Measurements from ENCODE around the gene ARL1.
"Not testable (repeated sequence)": the region's sequence is repeated elsewhere in the genome, so short reads cannot be mapped to it uniquely, and the experiment has no call there.

The ARL1 gene

GRCh38 chr12:101407436-101408345 lies at the start of gene ARL1:
ARL1 (minus strand) TSS chr12:101407772; CDS start chr12:101407645, 127 bp downstream.
- H3K4me1 Mint-ChIP-seq (ENCODE audit: low read depth), result peaks cover 18% of the 10 kb centered on the region
- intact Hi-C loops (cut with micrococcal nuclease), result loop anchor here (2.0 to 5.0 kb wide), 4 partner anchors 125 to 423 kb away; partner anchors contain the start of genes CHPT1, GNPTAB and UTP20
- peaks cover 19% of the 10 kb centered on the region for H3K36me3 Mint-ChIP-seq (ENCODE audit: low read depth)
- H3K4me3 Mint-ChIP-seq, result peak within 1 kb of the TSS; percentile 97
- no peaks in the 10 kb centered on the region for H3K27me3 Mint-ChIP-seq
- peak within 1 kb of the TSS; percentile 93 for H3K27ac Mint-ChIP-seq
- no peaks in the 10 kb centered on the region for H3K9me3 Mint-ChIP-seq

- Mint-ChIP-seq H3K4me1 (ENCODE audit: low read depth) (peaks cover 20% of the 10 kb centered on the region), H3K27me3 (peaks cover 4% of the 10 kb centered on the region), H3K27ac (no peak overlapping the region), H3K36me3 (ENCODE audit: low read depth) (peaks cover 6% of the 10 kb centered on the region), H3K4me3 (no peak overlapping the region), H3K9me3 (peaks cover 16% of the 10 kb centered on the region)
- intact Hi-C loops (cut with micrococcal nuclease), result no loop called here
Observed at GRCh38 chr12:101455685-101456084, 48.1 kb upstream of the ARL1 start.

GRCh38 chr12:101441461-101442224 lies 34.1 kb upstream of the ARL1 start:
- intact Hi-C loops (cut with micrococcal nuclease), result no loop called here
- Mint-ChIP-seq H3K27ac (peak overlapping the region; percentile 77), H3K4me3 (peak overlapping the region; percentile 7), H3K9me3 (no peaks in the 10 kb centered on the region), H3K4me1 (ENCODE audit: low read depth) (peaks cover 34% of the 10 kb centered on the region), H3K27me3 (no peaks in the 10 kb centered on the region), H3K36me3 (ENCODE audit: low read depth) (no peaks in the 10 kb centered on the region)

GRCh38 chr12:101439236-101439635 lies 31.7 kb upstream of the ARL1 start:
- H3K9me3 Mint-ChIP-seq, result no peaks in the 10 kb centered on the region
- H3K36me3 Mint-ChIP-seq (ENCODE audit: low read depth), result no peaks in the 10 kb centered on the region
- peak overlapping the region; percentile 77 for H3K27ac Mint-ChIP-seq
- no peaks in the 10 kb centered on the region for H3K27me3 Mint-ChIP-seq
- intact Hi-C loops (cut with micrococcal nuclease), result no loop called here
- no peak overlapping the region for H3K4me3 Mint-ChIP-seq
- H3K4me1 Mint-ChIP-seq (ENCODE audit: low read depth), result peaks cover 40% of the 10 kb centered on the region

- Mint-ChIP-seq H3K4me1 (ENCODE audit: low read depth) (peaks cover 24% of the 10 kb centered on the region), H3K27ac (no peak overlapping the region), H3K27me3 (no peaks in the 10 kb centered on the region), H3K36me3 (ENCODE audit: low read depth) (no peaks in the 10 kb centered on the region), H3K4me3 (no peak overlapping the region), H3K9me3 (no peaks in the 10 kb centered on the region)
- intact Hi-C loops (cut with micrococcal nuclease), result no loop called here
Observed at GRCh38 chr12:101436136-101436535, 28.6 kb upstream of the ARL1 start.

GRCh38 chr12:101430456-101430855 lies 22.9 kb upstream of the ARL1 start:
- H3K9me3 Mint-ChIP-seq, result no peaks in the 10 kb centered on the region
- no peaks in the 10 kb centered on the region for H3K27me3 Mint-ChIP-seq

GRCh38 chr12:101424620-101425019 lies 17.0 kb upstream of the ARL1 start:
- H3K4me3 Mint-ChIP-seq, result no peak overlapping the region
- H3K27ac Mint-ChIP-seq, result no peak overlapping the region
- no peaks in the 10 kb centered on the region for H3K4me1 Mint-ChIP-seq (ENCODE audit: low read depth)
- no peaks in the 10 kb centered on the region for H3K9me3 Mint-ChIP-seq
- intact Hi-C loops (cut with micrococcal nuclease), result no loop called here
- no peaks in the 10 kb centered on the region for H3K36me3 Mint-ChIP-seq (ENCODE audit: low read depth)
- H3K27me3 Mint-ChIP-seq, result no peaks in the 10 kb centered on the region

More at GRCh38 chr12:101430456-101430855, 22.9 kb upstream of the ARL1 start:
- Mint-ChIP-seq H3K4me3 (no peak overlapping the region), H3K36me3 (ENCODE audit: low read depth) (no peaks in the 10 kb centered on the region), H3K27ac (no peak overlapping the region), H3K4me1 (ENCODE audit: low read depth) (no peaks in the 10 kb centered on the region)
- intact Hi-C loops (cut with micrococcal nuclease), result no loop called here

- H3K27me3 Mint-ChIP-seq; intact Hi-C loops (cut with micrococcal nuclease); H3K27ac Mint-ChIP-seq; H3K9me3 Mint-ChIP-seq; H3K4me1 Mint-ChIP-seq (ENCODE audit: low read depth); H3K36me3 Mint-ChIP-seq (ENCODE audit: low read depth); H3K4me3 Mint-ChIP-seq: not testable (repeated sequence)
Observed at GRCh38 chr12:101422066-101422465, 14.5 kb upstream of the ARL1 start.

GRCh38 chr12:101415228-101415627 lies 7.7 kb upstream of the ARL1 start:
- Mint-ChIP-seq H3K36me3 (ENCODE audit: low read depth) (no peaks in the 10 kb centered on the region), H3K9me3 (no peaks in the 10 kb centered on the region), H3K4me1 (ENCODE audit: low read depth) (no peaks in the 10 kb centered on the region), H3K27me3 (no peaks in the 10 kb centered on the region), H3K27ac (no peak overlapping the region), H3K4me3 (no peak overlapping the region)
- intact Hi-C loops (cut with micrococcal nuclease), result no loop called here

- no peak overlapping the region for H3K4me3 Mint-ChIP-seq
- no peak overlapping the region for H3K27ac Mint-ChIP-seq
- intact Hi-C loops (cut with micrococcal nuclease), result loop anchor here (5.0 kb wide), 1 partner anchor 358 kb away; no protein-coding TSS in a partner anchor
Observed at GRCh38 chr12:101414533-101415119, 7.1 kb upstream of the ARL1 start.

GRCh38 chr12:101410169-101410568 lies 2.6 kb upstream of the ARL1 start:
- Mint-ChIP-seq H3K36me3 (ENCODE audit: low read depth) (peaks cover 14% of the 10 kb centered on the region), H3K4me1 (ENCODE audit: low read depth) (peaks cover 14% of the 10 kb centered on the region)
- not testable (repeated sequence) for H3K9me3 Mint-ChIP-seq, H3K27me3 Mint-ChIP-seq, H3K27ac Mint-ChIP-seq, H3K4me3 Mint-ChIP-seq
- intact Hi-C loops (cut with micrococcal nuclease), result loop anchor here (5.0 kb wide), 1 partner anchor 362 kb away; no protein-coding TSS in a partner anchor

More at GRCh38 chr12:101414533-101415119, 7.1 kb upstream of the ARL1 start:
- no peaks in the 10 kb centered on the region for H3K9me3 Mint-ChIP-seq
- no peaks in the 10 kb centered on the region for H3K36me3 Mint-ChIP-seq (ENCODE audit: low read depth)
- no peaks in the 10 kb centered on the region for H3K27me3 Mint-ChIP-seq
- no peaks in the 10 kb centered on the region for H3K4me1 Mint-ChIP-seq (ENCODE audit: low read depth)

- peak overlapping the region; percentile 97 for H3K4me3 Mint-ChIP-seq
- H3K27ac Mint-ChIP-seq, result peak overlapping the region; percentile 93
- H3K9me3 Mint-ChIP-seq, result no peaks in the 10 kb centered on the region
- H3K36me3 Mint-ChIP-seq (ENCODE audit: low read depth), result peaks cover 19% of the 10 kb centered on the region
- no peaks in the 10 kb centered on the region for H3K27me3 Mint-ChIP-seq
- intact Hi-C loops (cut with micrococcal nuclease), result loop anchor here (2.0 to 5.0 kb wide), 3 partner anchors 125 to 355 kb away; partner anchors contain the start of genes CHPT1 and UTP20
- peaks cover 18% of the 10 kb centered on the region for H3K4me1 Mint-ChIP-seq (ENCODE audit: low read depth)
Observed at GRCh38 chr12:101407049-101407435, 530 bp downstream of the ARL1 start.

- H3K4me1 Mint-ChIP-seq (ENCODE audit: low read depth); H3K9me3 Mint-ChIP-seq; H3K4me3 Mint-ChIP-seq; H3K27me3 Mint-ChIP-seq; H3K27ac Mint-ChIP-seq; intact Hi-C loops (cut with micrococcal nuclease): not testable (repeated sequence)
- H3K36me3 Mint-ChIP-seq (ENCODE audit: low read depth), result peaks cover 82% of the 10 kb centered on the region
Observed at GRCh38 chr12:101391181-101391580, 16.4 kb downstream of the ARL1 start.

- no peak overlapping the region for H3K27ac Mint-ChIP-seq
- no peaks in the 10 kb centered on the region for H3K9me3 Mint-ChIP-seq
- peaks cover 86% of the 10 kb centered on the region for H3K36me3 Mint-ChIP-seq (ENCODE audit: low read depth)
- H3K4me3 Mint-ChIP-seq, result no peak overlapping the region
- intact Hi-C loops (cut with micrococcal nuclease), result no loop called here
- no peaks in the 10 kb centered on the region for H3K27me3 Mint-ChIP-seq
- H3K4me1 Mint-ChIP-seq (ENCODE audit: low read depth), result no peaks in the 10 kb centered on the region
Observed at GRCh38 chr12:101379149-101379548, 28.4 kb downstream of the ARL1 start.

Measured in dendritic cell treated with granulocyte-macrophage colony-stimulating factor and Interleukin-4, amounts not matched to agents 40 ng/mL and 50 ng/mL, for 4 days (primary cell).